Measurements from ENCODE around the gene PAX5. TPM values are rescaled to one million over a fixed set of nuclear protein-coding genes. Genes with fewer than 3 reads are reported as not detected.

Gene PAX5
- total RNA-seq, 1 donor from 2014 or later = 0.25 TPM

- H3K4me3 ChIP-seq = no peak overlapping the region
- no peak for DNase-seq (ENCODE audit: extremely low spot score in 2 of 2)
- no peaks in the 10 kb centered on the region for H3K36me3 ChIP-seq
- no peak overlapping the region for H3K27ac ChIP-seq
- no peak for TF ChIP-seq CTCF (IDR thresholded peaks at IDR 0.05)
- no peak for TF ChIP-seq POLR2A (IDR thresholded peaks at IDR 0.05)
- no peak for TF ChIP-seq POLR2AphosphoS5 (IDR thresholded peaks at IDR 0.05; ENCODE audit: insufficient read depth in 1 of 2, low read depth in 1 of 2)
- no peaks in the 10 kb centered on the region for H3K9me3 ChIP-seq
- intact Hi-C loops (cut with DNase I) = no loop called here
- no peaks in the 10 kb centered on the region for H3K4me1 ChIP-seq
- H3K27me3 ChIP-seq = no peaks in the 10 kb centered on the region
These were observed 31.5 kb downstream of the PAX5 start for GRCh38 chr9:37002413-37003217.

- no peak for TF ChIP-seq POLR2A (IDR thresholded peaks at IDR 0.05)
- no peak for TF ChIP-seq CTCF (IDR thresholded peaks at IDR 0.05)
- no peak for TF ChIP-seq POLR2AphosphoS5 (IDR thresholded peaks at IDR 0.05; ENCODE audit: insufficient read depth in 1 of 2, low read depth in 1 of 2)
- H3K27ac ChIP-seq = no peak overlapping the region
- no peaks in the 10 kb centered on the region for H3K27me3 ChIP-seq
- DNase-seq (ENCODE audit: extremely low spot score in 2 of 2) = no peak
- no peak overlapping the region for H3K4me3 ChIP-seq
- no peaks in the 10 kb centered on the region for H3K36me3 ChIP-seq
- intact Hi-C loops (cut with DNase I) = no loop called here
- H3K9me3 ChIP-seq = no peaks in the 10 kb centered on the region
- no peaks in the 10 kb centered on the region for H3K4me1 ChIP-seq
These were observed 32.0 kb downstream of the PAX5 start for GRCh38 chr9:37002036-37002412.

- intact Hi-C loops (cut with DNase I) = no loop called here
- Histone ChIP-seq H3K36me3 (no peaks in the 10 kb centered on the region), H3K27me3 (no peaks in the 10 kb centered on the region), H3K27ac (no peak overlapping the region), H3K9me3 (no peaks in the 10 kb centered on the region), H3K4me1 (no peaks in the 10 kb centered on the region), H3K4me3 (no peak overlapping the region)
- no peak for DNase-seq (ENCODE audit: extremely low spot score in 2 of 2)
- TF ChIP-seq CTCF (IDR thresholded peaks at IDR 0.05) (no peak), POLR2A (IDR thresholded peaks at IDR 0.05) (no peak), POLR2AphosphoS5 (IDR thresholded peaks at IDR 0.05; ENCODE audit: insufficient read depth in 1 of 2, low read depth in 1 of 2) (no peak)
These were observed 32.6 kb downstream of the PAX5 start for GRCh38 chr9:37001459-37001858.

DNA sequence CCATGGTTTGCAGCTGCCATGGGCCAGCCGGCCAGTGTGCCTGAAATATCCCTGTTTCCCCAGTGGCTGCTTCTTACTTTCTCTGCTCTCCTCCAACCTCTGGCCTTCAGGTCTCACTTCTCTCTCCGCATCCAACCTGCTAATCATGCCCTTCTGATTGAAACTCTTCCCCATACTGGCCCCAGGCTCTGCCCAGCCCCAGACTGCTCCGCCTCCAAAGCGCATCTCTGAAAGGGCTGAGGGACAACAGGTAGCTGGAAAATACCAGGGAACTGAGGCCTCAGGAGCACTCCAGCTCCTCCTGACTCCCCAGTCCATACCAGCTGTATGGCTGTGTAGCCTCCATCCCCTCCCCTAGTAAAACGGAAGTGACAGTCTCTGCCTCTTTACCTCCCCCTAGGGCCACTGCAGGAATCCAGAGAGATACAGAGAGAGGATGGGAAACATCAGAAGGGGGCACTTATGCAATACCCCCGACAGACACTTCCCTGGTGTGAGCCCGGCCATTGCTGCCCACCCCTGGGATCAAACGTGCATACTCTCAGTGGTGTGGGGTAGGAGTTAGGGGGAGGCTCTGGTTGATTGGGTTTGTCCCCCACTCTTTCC lies 34.2 kb downstream of the PAX5 start:
- no peaks in the 10 kb centered on the region for H3K36me3 ChIP-seq
- no peak overlapping the region for H3K4me3 ChIP-seq
- no peak for DNase-seq (ENCODE audit: extremely low spot score in 2 of 2)
- no peak for TF ChIP-seq POLR2A (IDR thresholded peaks at IDR 0.05)
- no peak for TF ChIP-seq POLR2AphosphoS5 (IDR thresholded peaks at IDR 0.05; ENCODE audit: insufficient read depth in 1 of 2, low read depth in 1 of 2)
- no peak for TF ChIP-seq CTCF (IDR thresholded peaks at IDR 0.05)
- no peak overlapping the region for H3K27ac ChIP-seq
- intact Hi-C loops (cut with DNase I) = no loop called here
- no peaks in the 10 kb centered on the region for H3K4me1 ChIP-seq
- no peaks in the 10 kb centered on the region for H3K9me3 ChIP-seq
- no peaks in the 10 kb centered on the region for H3K27me3 ChIP-seq

- no peaks in the 10 kb centered on the region for H3K36me3 ChIP-seq
- no peaks in the 10 kb centered on the region for H3K4me1 ChIP-seq
- DNase-seq (ENCODE audit: extremely low spot score in 2 of 2) = no peak
- intact Hi-C loops (cut with DNase I) = no loop called here
- H3K27ac ChIP-seq = no peak overlapping the region
- no peaks in the 10 kb centered on the region for H3K9me3 ChIP-seq
- TF ChIP-seq CTCF (IDR thresholded peaks at IDR 0.05) (no peak), POLR2AphosphoS5 (IDR thresholded peaks at IDR 0.05; ENCODE audit: insufficient read depth in 1 of 2, low read depth in 1 of 2) (no peak), POLR2A (IDR thresholded peaks at IDR 0.05) (no peak)
- no peak overlapping the region for H3K4me3 ChIP-seq
- H3K27me3 ChIP-seq = no peaks in the 10 kb centered on the region
These were observed 36.7 kb downstream of the PAX5 start for GRCh38 chr9:36997414-36997813.
